HFF-Myc (cell line): ENCODE data around the gene GBF1.

ENCODE experiments used
- DNase-seq: peaks from one replicate; pipeline ENCODE4 v3.0.0-alpha.2; 2011; ENCODE audit warnings: low read depth; ENCODE audit errors: extremely low read depth
- H3K4me3 ChIP-seq: replicated peaks from 2 replicates; pipeline ENCODE4 v1.5.1; 2011; ENCODE audit warnings: low read depth, mild to moderate bottlenecking, control low read depth, low read length
- CTCF ChIP-seq: IDR thresholded peaks from 2 replicates; pipeline ENCODE4 v1.5.1; 2012; ENCODE audit warnings: mild to moderate bottlenecking, low read depth, low read length, control low read depth; ENCODE audit errors: missing control alignments

The GBF1 gene

GRCh38 chr10:102267748-102268147 is 22.4 kb downstream of the GBF1 start:
- no peak for DNase-seq
- no peak overlapping the region for H3K4me3 ChIP-seq
- no peak for TF ChIP-seq CTCF

GRCh38 chr10:102268375-102268888 is 23.1 kb downstream of the GBF1 start:
- no peak for DNase-seq
- TF ChIP-seq CTCF = no peak
- no peak overlapping the region for H3K4me3 ChIP-seq

GRCh38 chr10:102269017-102269416 is 23.7 kb downstream of the GBF1 start:
- no peak overlapping the region for H3K4me3 ChIP-seq

GRCh38 chr10:102274062-102274461 is 28.7 kb downstream of the GBF1 start:
- DNase-seq = no peak
- TF ChIP-seq CTCF = no peak
- no peak overlapping the region for H3K4me3 ChIP-seq

More at GRCh38 chr10:102269017-102269416, 23.7 kb downstream of the GBF1 start:
- no peak for TF ChIP-seq CTCF
- DNase-seq = no peak

GRCh38 chr10:102275343-102275742 is 30.0 kb downstream of the GBF1 start:
- no peak for DNase-seq
- no peak for TF ChIP-seq CTCF
- H3K4me3 ChIP-seq = no peak overlapping the region

- no peak for TF ChIP-seq CTCF
- no peak overlapping the region for H3K4me3 ChIP-seq
- DNase-seq = no peak
These were observed 33.8 kb downstream of the GBF1 start for GRCh38 chr10:102279104-102279503.

- H3K4me3 ChIP-seq = no peak overlapping the region
- DNase-seq = no peak
- no peak for TF ChIP-seq CTCF
These were observed 35.2 kb downstream of the GBF1 start for GRCh38 chr10:102280397-102281101.
